HCT116 (cell line): ENCODE measurements around the gene PRIMA1. TPM values are rescaled to one million over a fixed set of nuclear protein-coding genes. Genes with fewer than 3 reads are reported as not detected.

Experiments used
- ATAC-seq: fragments of 200-7000 bp; cut with Tn5 transposase; 2 replicates; pipeline ENCODE4 v1.9.1; 2020; ENCODE audit warnings: mild to moderate bottlenecking, moderate library complexity
- BruUV-seq: library from RNA; stranded (reverse); fragments of 400-500 nt; replicated peaks from 2 replicates; lab custom pipeline; 2021; lab: Mats Ljungman, UMichigan
- CTCF ChIA-PET: fragments of 300-600 bp; sonication (Branson Sonifier 250); formaldehyde crosslinking; loops from one replicate; lab custom pipeline; 2021; ENCODE audit warnings: antibody characterized with exemption; lab: Charles Lee
- POLR2A ChIA-PET: fragments of 300-600, 350-600 bp; sonication (Branson Sonifier 250); formaldehyde crosslinking; loops from one replicate; lab custom pipeline; 2021; ENCODE audit warnings: antibody characterized with exemption; lab: Charles Lee
- RAD21 ChIA-PET, 2 experiments: fragments of 300-600 bp; sonication (Branson Sonifier 250); formaldehyde crosslinking; loops; one replicate each; lab custom pipeline; 2023; ENCODE audit warnings: low total read pairs in 2 of 2; ENCODE audit not compliant: uncharacterized antibody in 2 of 2, unreplicated experiment in 2 of 2, low non-redundant PET in 1 of 2; lab: Charles Lee
- DNase-seq: peaks from one replicate; pipeline ENCODE4 v3.0.0-alpha.2; 2010; ENCODE audit warnings: low read depth, low spot score
- H2AFZ ChIP-seq: fragments of 200-600 bp; shearing (Covaris generic), sonication (generic); 2 replicates; pipeline ENCODE4 v1.6.1; 2017; ENCODE audit warnings: low read depth, mixed run types, mixed read lengths, antibody characterized with exemption, low read length; ENCODE audit not compliant: poor library complexity, severe bottlenecking
- H3K27ac ChIP-seq: 2 replicates; pipeline ENCODE4 v1.5.1; 2012; ENCODE audit warnings: low read depth, low read length
- H3K27me3 ChIP-seq: fragments of 200-600 bp; sonication (generic); 2 replicates; pipeline ENCODE4 v1.6.1; 2016; ENCODE audit warnings: mixed run types, low read length, mixed read lengths; ENCODE audit not compliant: insufficient read depth
- H3K36me3 ChIP-seq, 2 experiments: fragments of 200-500 bp in 1 of 2; fragments of 200-600 bp in 1 of 2; sonication (Bioruptor generic) in 1 of 2; sonication (generic) in 1 of 2; 2 replicates each; pipeline versions ENCODE4 v1.5.1 to v1.6.1; 2014 to 2016; ENCODE audit warnings: low read length in 2 of 2, inconsistent platforms in 1 of 2, mixed read lengths in 1 of 2, mixed run types in 1 of 2; ENCODE audit not compliant: insufficient read depth in 2 of 2, control insufficient read depth in 1 of 2
- H3K4me1 ChIP-seq, 2 experiments: fragments of 200-600 bp in 1 of 2; sonication (generic) in 1 of 2; 2 replicates each; pipeline versions ENCODE4 v1.5.1 to v1.6.1; 2012 to 2017; ENCODE audit warnings: low read length in 2 of 2, inconsistent platforms in 1 of 2, mild to moderate bottlenecking in 1 of 2, mixed read lengths in 1 of 2, mixed run types in 1 of 2, moderate library complexity in 1 of 2; ENCODE audit not compliant: insufficient read depth in 2 of 2, control insufficient read depth in 1 of 2
- H3K4me2 ChIP-seq: fragments of 200-600 bp; sonication (generic); 2 replicates; pipeline ENCODE4 v1.6.1; 2017; ENCODE audit warnings: mixed run types, low read length, mixed read lengths
- H3K4me3 ChIP-seq, 2 experiments: fragments of 200-600 bp in 1 of 2; sonication (generic) in 1 of 2; replicated peaks in 1 of 2; 2 replicates each; pipeline ENCODE4 v1.5.1; 2011 to 2016; ENCODE audit warnings: low read length in 2 of 2, control low read depth in 1 of 2, low read depth in 1 of 2, mild to moderate bottlenecking in 1 of 2, mixed read lengths in 1 of 2, mixed run types in 1 of 2
- H3K79me2 ChIP-seq: fragments of 200-600 bp; sonication (generic); 2 replicates; pipeline ENCODE4 v1.6.1; 2017; ENCODE audit warnings: mild to moderate bottlenecking, mixed run types, low read length, moderate library complexity, mixed read lengths; ENCODE audit not compliant: insufficient read depth
- H3K9ac ChIP-seq: fragments of 200-600 bp; sonication (generic); 2 replicates; pipeline ENCODE4 v1.6.1; 2016; ENCODE audit warnings: low read length, mixed read lengths
- H3K9me2 ChIP-seq: fragments of 200-600 bp; sonication (generic), shearing (Covaris generic); 2 replicates; pipeline ENCODE4 v1.6.1; 2017; ENCODE audit warnings: mixed run types, mild to moderate bottlenecking, moderate library complexity; ENCODE audit not compliant: insufficient read depth
- H3K9me3 ChIP-seq, 2 experiments: fragments of 200-500 bp in 1 of 2; fragments of 200-600 bp in 1 of 2; sonication (Bioruptor generic) in 1 of 2; sonication (generic) in 1 of 2; 2 replicates each; pipeline ENCODE4 v1.6.1; 2014 to 2017; ENCODE audit warnings: low read length in 2 of 2, mixed read lengths in 2 of 2, inconsistent platforms in 1 of 2, low read depth in 1 of 2, mild to moderate bottlenecking in 1 of 2, mixed run types in 1 of 2, moderate library complexity in 1 of 2; ENCODE audit not compliant: control insufficient read depth in 1 of 2, insufficient read depth in 1 of 2
- H4K20me1 ChIP-seq: fragments of 200-600 bp; sonication (generic), shearing (Covaris generic); 2 replicates; pipeline ENCODE4 v1.6.1; 2017; ENCODE audit warnings: mixed run types, mild to moderate bottlenecking, moderate library complexity; ENCODE audit not compliant: insufficient read depth
- CBX3 ChIP-seq: IDR thresholded peaks from 2 replicates; pipeline ENCODE4 v1.6.1; 2012; ENCODE audit warnings: low read depth
- CEBPB ChIP-seq: IDR thresholded peaks from 2 replicates; pipeline ENCODE4 v1.6.1; 2012; ENCODE audit warnings: low read depth
- CTCF ChIP-seq, 3 experiments: fragments of 200-600 bp in 1 of 3; sonication (generic) in 1 of 3; IDR thresholded peaks in 2 of 3; conservative IDR thresholded peaks in 1 of 3; 2 replicates each; pipeline ENCODE4 v1.5.1; 2012 to 2017; ENCODE audit warnings: low read depth in 2 of 3, low read length in 2 of 3, antibody characterized with exemption in 1 of 3, borderline replicate concordance in 1 of 3, control low read depth in 1 of 3, mild to moderate bottlenecking in 1 of 3, mixed read lengths in 1 of 3, mixed run types in 1 of 3, moderate library complexity in 1 of 3; ENCODE audit not compliant: insufficient read depth in 1 of 3
- ELF1 ChIP-seq: IDR thresholded peaks from 2 replicates; pipeline ENCODE4 v1.6.1; 2012; ENCODE audit warnings: low read depth, borderline replicate concordance
- EZH2phosphoT487 ChIP-seq: fragments of 200-600 bp; IDR thresholded peaks from 2 replicates; pipeline ENCODE4 v1.6.1; 2018; ENCODE audit warnings: antibody characterized with exemption, borderline replicate concordance
- FOSL1 ChIP-seq: IDR thresholded peaks from 2 replicates; pipeline ENCODE4 v1.6.1; 2012; ENCODE audit warnings: low read depth
- JUND ChIP-seq: IDR thresholded peaks from 2 replicates; pipeline ENCODE4 v1.6.1; 2012
- MAX ChIP-seq: IDR thresholded peaks from 2 replicates; pipeline ENCODE4 v1.6.1; 2012
- POLR2AphosphoS5 ChIP-seq: IDR thresholded peaks from 2 replicates; pipeline ENCODE4 v1.6.1; 2011; ENCODE audit warnings: mild to moderate bottlenecking, low read depth, low read length, moderate library complexity
- RAD21 ChIP-seq: IDR thresholded peaks from 2 replicates; pipeline ENCODE4 v1.6.1; 2012; ENCODE audit warnings: low read depth, mild to moderate bottlenecking
- REST ChIP-seq: IDR thresholded peaks from 2 replicates; pipeline ENCODE4 v1.6.1; 2012; ENCODE audit warnings: low read depth
- SIN3A ChIP-seq: IDR thresholded peaks from 2 replicates; pipeline ENCODE4 v1.6.1; 2012; ENCODE audit warnings: low read depth
- SP1 ChIP-seq: IDR thresholded peaks from 2 replicates; pipeline ENCODE4 v1.6.1; 2012; ENCODE audit warnings: low read depth
- TCF7L2 ChIP-seq: IDR thresholded peaks from 2 replicates; pipeline ENCODE4 v1.7.0; 2011; ENCODE audit warnings: borderline replicate concordance, inconsistent platforms; ENCODE audit not compliant: insufficient read depth, insufficient read length; ENCODE audit errors: extremely low read depth
- YY1 ChIP-seq: IDR thresholded peaks from 2 replicates; pipeline ENCODE4 v1.6.1; 2011; ENCODE audit warnings: low read length, low read depth, moderate library complexity, mild to moderate bottlenecking; ENCODE audit not compliant: insufficient replicate concordance; ENCODE audit errors: extremely low read depth
- ZBTB33 ChIP-seq: IDR thresholded peaks from 2 replicates; pipeline ENCODE4 v1.6.1; 2011; ENCODE audit warnings: mild to moderate bottlenecking, low read length, moderate library complexity; ENCODE audit not compliant: insufficient replicate concordance; ENCODE audit errors: extremely low read depth
- ZFX ChIP-seq: fragments of 450-650 bp; IDR thresholded peaks from 2 replicates; pipeline ENCODE4 v1.6.1; 2017
- intact Hi-C: fragments of 100-400 bp; cut with micrococcal nuclease; formaldehyde crosslinking; loops from 2 replicates; pipeline ENCODE4 v1.10.0; 2022
- total RNA-seq: library from RNA; stranded (reverse); gene quantifications from one replicate; pipeline ENCODE4 v1.2.1, GENCODE V29; 2021; ENCODE audit not compliant: unreplicated experiment

The PRIMA1 gene
- total RNA-seq, 1 experiment from 2014 or later: 1.5 TPM

- H3K4me3 ChIP-seq: no peak overlapping the region
- no peak overlapping the region for H2AFZ ChIP-seq
- ChIA-PET RAD21 (no interaction called here), CTCF (no interaction called here), POLR2A (no interaction called here)
- H3K4me2 ChIP-seq: no peak overlapping the region
- no peaks in the 10 kb centered on the region for H4K20me1 ChIP-seq
- H3K9me2 ChIP-seq: no peaks in the 10 kb centered on the region
- H3K79me2 ChIP-seq: no peaks in the 10 kb centered on the region
- ATAC-seq (no peak), DNase-seq (no peak)
- no peaks in the 10 kb centered on the region for H3K36me3 ChIP-seq
- H3K9ac ChIP-seq: no peak overlapping the region
- BruUV-seq: no TSS peak
- H3K27ac ChIP-seq: no peak overlapping the region
- peaks cover 3% of the 10 kb centered on the region; the same call in 1 of the 2 replicates for H3K27me3 ChIP-seq
- intact Hi-C loops: no loop called here
- H3K9me3 ChIP-seq: no peaks in the 10 kb centered on the region
- H3K4me1 ChIP-seq: peaks cover 0 to 7% of the 10 kb centered on the region in 2 experiments; a peak in 2 of 4 replicates
- TF ChIP-seq POLR2AphosphoS5 (no peak), SP1 (no peak), RAD21 (no peak), FOSL1 (no peak), SIN3A (no peak), EZH2phosphoT487 (no peak), YY1 (no peak), CTCF (IDR thresholded peaks at IDR 0.05 in 2 of 3, conservative IDR thresholded peaks at IDR 0.05 in 1 of 3; ENCODE audit: borderline replicate concordance in 1 of 3, insufficient read depth in 1 of 3, low read depth in 2 of 3, low read length in 2 of 3) (no peak), MAX (no peak), JUND (no peak), ZFX (no peak), CBX3 (no peak), TCF7L2 (no peak), ZBTB33 (no peak), REST (no peak), CEBPB (no peak), ELF1 (no peak)
Observed at GRCh38 chr14:93832665-93833064, 44.4 kb upstream of the PRIMA1 start.
